VCaP (cell line): Measurements from ENCODE around the gene MAP4.

Source experiments
- H3K27ac ChIP-seq: fragments of 450-650 bp; 2 replicates; pipeline ENCODE4 v1.5.1; 2017
- CTCF ChIP-seq: fragments of 450-650 bp; conservative IDR thresholded peaks from 2 replicates; pipeline ENCODE4 v1.5.1; 2017; ENCODE audit warnings: mild to moderate bottlenecking, moderate library complexity

MAP4 gene

GRCh38 chr3:47802734-47803479, 213.3 kb downstream of the MAP4 start, which contains the start of gene DHX30:
Gene DHX30 (plus strand): TSS chr3:47803138. CDS start chr3:47810684, 7,546 bp downstream.
- TF ChIP-seq CTCF, result no peak
- H3K27ac ChIP-seq, result peak within 1 kb of the TSS; percentile 95
